Measurements from ENCODE around the gene AMBRA1.

AMBRA1 gene

GRCh38 chr11:46611526-46612304 is 17.9 kb upstream of the AMBRA1 start:
- Mint-ChIP-seq H3K27me3 (ENCODE audit: low read depth, poor library complexity) (no peaks in the 10 kb centered on the region), H3K4me1 (peaks cover 15% of the 10 kb centered on the region), H3K36me3 (ENCODE audit: low read depth) (no peaks in the 10 kb centered on the region), H3K4me3 (no peak overlapping the region), H3K27ac (no peak overlapping the region), H3K9me3 (no peaks in the 10 kb centered on the region)
- DNase-seq: no peak
- no peak for TF ChIP-seq CTCF (IDR thresholded peaks at IDR 0.05)

GRCh38 chr11:46609386-46609785 is 15.6 kb upstream of the AMBRA1 start:
- H3K36me3 Mint-ChIP-seq (ENCODE audit: low read depth): no peaks in the 10 kb centered on the region
- no peaks in the 10 kb centered on the region for H3K9me3 Mint-ChIP-seq
- H3K4me3 Mint-ChIP-seq: no peak overlapping the region
- no peak for TF ChIP-seq CTCF (IDR thresholded peaks at IDR 0.05)
- no peak overlapping the region for H3K27ac Mint-ChIP-seq
- H3K27me3 Mint-ChIP-seq (ENCODE audit: low read depth, poor library complexity): no peaks in the 10 kb centered on the region
- H3K4me1 Mint-ChIP-seq: no peaks in the 10 kb centered on the region
- no peak for DNase-seq

- H3K4me1 Mint-ChIP-seq: no peaks in the 10 kb centered on the region
- H3K9me3 Mint-ChIP-seq: no peaks in the 10 kb centered on the region
- DNase-seq: no peak
- H3K36me3 Mint-ChIP-seq (ENCODE audit: low read depth): no peaks in the 10 kb centered on the region
- H3K4me3 Mint-ChIP-seq: no peak overlapping the region
- TF ChIP-seq CTCF (IDR thresholded peaks at IDR 0.05): no peak
- H3K27me3 Mint-ChIP-seq (ENCODE audit: low read depth, poor library complexity): no peaks in the 10 kb centered on the region
- H3K27ac Mint-ChIP-seq: no peak overlapping the region
Observed at GRCh38 chr11:46607516-46607915, 13.7 kb upstream of the AMBRA1 start.

- Mint-ChIP-seq H3K27ac (no peak overlapping the region), H3K27me3 (ENCODE audit: low read depth, poor library complexity) (no peaks in the 10 kb centered on the region), H3K4me3 (no peak overlapping the region), H3K9me3 (no peaks in the 10 kb centered on the region), H3K4me1 (no peaks in the 10 kb centered on the region), H3K36me3 (ENCODE audit: low read depth) (no peaks in the 10 kb centered on the region)
- DNase-seq: no peak
- no peak for TF ChIP-seq CTCF (IDR thresholded peaks at IDR 0.05)
Observed at GRCh38 chr11:46604796-46605195, 11.0 kb upstream of the AMBRA1 start.

- H3K4me1 Mint-ChIP-seq: no peaks in the 10 kb centered on the region
- H3K36me3 Mint-ChIP-seq (ENCODE audit: low read depth): no peaks in the 10 kb centered on the region
- no peak for DNase-seq
- H3K27ac Mint-ChIP-seq: no peak overlapping the region
- TF ChIP-seq CTCF (IDR thresholded peaks at IDR 0.05): no peak
- H3K27me3 Mint-ChIP-seq (ENCODE audit: low read depth, poor library complexity): no peaks in the 10 kb centered on the region
- no peaks in the 10 kb centered on the region for H3K9me3 Mint-ChIP-seq
- H3K4me3 Mint-ChIP-seq: no peak overlapping the region
Observed at GRCh38 chr11:46603704-46604308, 10.0 kb upstream of the AMBRA1 start.

- H3K36me3 Mint-ChIP-seq (ENCODE audit: low read depth): no peaks in the 10 kb centered on the region
- H3K27ac Mint-ChIP-seq: no peak overlapping the region
- no peaks in the 10 kb centered on the region for H3K4me1 Mint-ChIP-seq
- no peaks in the 10 kb centered on the region for H3K27me3 Mint-ChIP-seq (ENCODE audit: low read depth, poor library complexity)
- H3K9me3 Mint-ChIP-seq: no peaks in the 10 kb centered on the region
- TF ChIP-seq CTCF (IDR thresholded peaks at IDR 0.05): no peak
- no peak overlapping the region for H3K4me3 Mint-ChIP-seq
- no peak for DNase-seq
Observed at GRCh38 chr11:46601129-46601528, 7.3 kb upstream of the AMBRA1 start.

Data from nephron progenitor cell (in vitro differentiated cells).